DMS79 treated with DMSO at 0.1 percent for 48 hours (cell line): ENCODE data around the gene KRT79.
"Not testable (repeated sequence)": the region's sequence is repeated elsewhere in the genome, so short reads cannot be mapped to it uniquely, and the experiment has no call there.

Experiments
- DNase-seq: peaks from one replicate; lab custom pipeline; 2025; lab: John Stamatoyannopoulos, UW

KRT79 gene

GRCh38 chr12:52805739-52806138 lies 28.4 kb downstream of the KRT79 start:
- DNase-seq = no peak

- DNase-seq = no peak
Measured at GRCh38 chr12:52805000-52805399, 29.1 kb downstream of the KRT79 start.

DNA sequence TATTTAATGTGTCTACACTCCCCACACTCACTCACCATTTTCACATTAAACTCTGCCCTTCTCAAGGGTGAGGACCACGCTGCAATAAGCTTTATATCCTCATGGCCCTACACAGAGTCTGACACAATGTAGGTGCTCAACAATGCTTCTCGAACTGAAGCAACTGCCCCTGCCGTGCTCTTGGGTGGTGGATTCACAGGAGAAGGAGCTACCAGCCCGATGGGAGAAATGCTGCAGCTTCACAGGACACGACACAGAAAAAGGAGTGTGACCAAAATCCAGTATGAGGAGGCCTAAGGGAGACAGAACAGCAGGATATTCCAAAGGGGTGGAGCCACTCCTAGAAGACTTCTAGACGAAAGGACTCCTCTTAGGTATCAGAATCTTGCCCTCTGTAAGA lies 31.7 kb downstream of the KRT79 start:
- DNase-seq = no peak

GRCh38 chr12:52801773-52802172 lies 32.3 kb downstream of the KRT79 start:
- DNase-seq = no peak

- DNase-seq = no peak
Measured at GRCh38 chr12:52800259-52800917, 33.7 kb downstream of the KRT79 start.

DNA sequence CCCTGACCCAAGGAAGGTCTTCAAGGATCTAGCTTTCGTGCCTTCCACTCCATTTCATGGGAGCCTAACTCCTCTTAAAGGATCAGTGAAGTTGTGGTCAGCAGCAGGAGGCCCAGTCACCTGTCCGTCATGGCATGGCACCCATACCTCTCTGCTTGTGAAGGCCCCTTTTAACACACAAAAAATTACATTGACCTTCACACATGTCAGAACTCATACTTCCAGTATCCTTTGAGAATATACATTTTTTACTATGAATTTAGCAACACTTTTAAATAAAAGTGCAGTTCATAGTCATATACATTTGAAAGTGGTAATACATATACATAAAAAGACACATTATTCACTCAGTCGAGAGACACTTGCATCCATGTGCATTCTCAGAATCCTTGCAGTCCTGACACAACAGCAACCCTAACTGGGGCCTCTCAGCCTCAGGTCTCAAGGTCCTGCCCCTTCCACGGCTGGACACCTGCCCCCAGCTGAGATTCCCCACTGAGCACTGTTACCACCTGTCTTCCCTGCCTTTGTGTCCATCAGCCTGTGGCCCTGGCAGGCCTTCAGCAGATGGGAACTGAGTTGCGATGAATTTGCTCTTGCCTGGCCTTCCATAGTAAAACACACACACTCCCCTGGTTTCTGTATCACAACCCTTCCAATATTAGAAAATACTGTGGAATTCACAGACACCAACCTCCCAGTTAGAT lies 34.5 kb downstream of the KRT79 start:
- DNase-seq = no peak

GRCh38 chr12:52798671-52799504 lies 35.2 kb downstream of the KRT79 start:
- no peak for DNase-seq

- no peak for DNase-seq
Measured at GRCh38 chr12:52798003-52798670, 36.0 kb downstream of the KRT79 start.

GRCh38 chr12:52797529-52797894 lies 36.6 kb downstream of the KRT79 start:
- DNase-seq = no peak

- no peak for DNase-seq
Measured at GRCh38 chr12:52796839-52797528, 37.1 kb downstream of the KRT79 start.

GRCh38 chr12:52796429-52796794 lies 37.7 kb downstream of the KRT79 start:
- DNase-seq = no peak

GRCh38 chr12:52795694-52796428 lies 38.2 kb downstream of the KRT79 start, which contains the start of gene KRT3:
TSS of gene KRT3 (minus strand) at chr12:52796117. CDS start at chr12:52796042, 75 bp downstream.
- no peak for DNase-seq

- not testable (repeated sequence) for DNase-seq
Measured at GRCh38 chr12:52795332-52795674, 38.8 kb downstream of the KRT79 start.

DNA sequence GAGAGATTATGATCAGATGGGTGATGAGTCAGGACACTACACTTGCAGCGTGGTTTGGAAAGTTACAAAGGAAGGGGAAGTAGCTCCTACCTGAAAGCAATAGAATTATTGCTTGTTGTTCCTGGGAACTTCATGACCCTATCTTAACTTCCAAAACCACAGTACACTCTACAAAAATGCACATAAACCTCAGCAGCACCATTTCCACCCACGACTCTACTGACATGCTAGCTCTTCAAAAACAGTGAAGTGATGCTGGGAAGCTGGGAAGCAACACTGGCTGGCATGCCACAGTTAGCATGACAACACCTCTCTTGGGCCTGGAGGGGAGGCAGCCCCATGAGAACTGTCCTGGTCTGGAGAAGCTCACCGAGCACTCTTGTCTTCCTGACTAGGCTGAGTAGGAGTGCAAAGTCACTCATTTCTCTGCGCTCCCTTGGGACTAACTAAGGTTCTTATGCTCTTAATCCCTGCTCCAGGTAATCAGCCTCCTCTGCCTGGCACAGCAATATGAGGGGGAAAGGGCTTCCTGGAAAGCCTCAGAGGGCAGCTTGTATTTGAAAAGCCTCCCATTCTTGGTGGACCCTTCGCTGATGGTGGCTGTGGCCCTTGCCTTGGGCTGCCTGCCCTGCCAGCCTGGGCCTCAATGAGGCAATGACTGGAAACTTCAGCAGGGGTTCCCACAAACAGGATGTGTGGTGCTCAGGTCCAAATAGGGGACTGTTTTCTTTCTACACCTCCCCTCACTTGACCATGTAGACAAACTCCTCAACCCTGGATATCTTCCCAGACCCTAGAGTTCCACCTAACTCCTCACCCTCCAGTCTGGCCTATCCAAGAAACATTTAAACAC lies 39.4 kb downstream of the KRT79 start:
- DNase-seq = no peak

DNA sequence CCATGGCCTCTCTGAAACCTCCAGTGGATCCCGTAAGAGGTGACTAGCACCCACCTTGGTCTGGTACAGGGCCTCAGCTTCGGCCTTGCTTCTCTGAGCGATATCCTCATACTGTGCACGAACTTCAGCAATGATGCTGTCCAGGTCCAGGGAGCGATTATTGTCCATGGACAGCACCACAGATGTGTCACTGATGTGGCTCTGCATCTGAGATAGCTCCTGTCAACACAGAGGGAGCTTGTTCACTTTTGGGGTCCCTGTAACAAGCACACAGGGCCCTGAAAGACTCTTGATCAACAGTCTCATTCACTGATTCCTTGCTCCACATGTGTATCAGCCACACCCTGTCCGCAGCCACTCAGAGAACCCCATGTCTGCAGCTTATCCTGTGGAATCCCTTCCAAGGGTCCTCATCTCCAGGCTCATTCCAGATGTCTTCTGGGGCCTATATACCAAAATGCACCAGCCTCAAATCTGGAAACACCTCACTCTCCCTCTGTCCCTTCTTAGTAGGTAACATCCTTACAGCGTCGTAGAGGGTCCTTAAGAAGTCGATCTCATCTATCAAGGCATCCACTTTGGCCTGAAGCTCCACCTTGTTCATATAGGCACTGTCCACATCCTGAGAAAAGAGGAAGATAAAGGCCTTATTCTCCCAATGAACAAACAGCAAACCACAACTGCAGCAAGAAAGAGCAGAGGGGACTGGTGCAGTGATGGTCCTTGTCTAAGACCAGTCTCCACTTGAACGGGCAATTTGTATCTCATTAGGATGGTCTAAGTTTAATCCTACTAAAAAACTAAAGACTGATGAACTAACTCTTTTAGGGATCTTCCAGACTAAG lies 41.7 kb downstream of the KRT79 start:
- DNase-seq = no peak

- no peak for DNase-seq
Measured at GRCh38 chr12:52791271-52792184, 42.6 kb downstream of the KRT79 start.

- no peak for DNase-seq
Measured at GRCh38 chr12:52790427-52791270, 43.5 kb downstream of the KRT79 start.
